C4-2B (cell line): ENCODE results near the gene CASP10.
"Not testable (repeated sequence)": the region's sequence is repeated elsewhere in the genome, so short reads cannot be mapped to it uniquely, and the experiment has no call there.

ENCODE experiments used
- H3K27ac ChIP-seq: fragments of 450-650 bp; 2 replicates; pipeline ENCODE4 v1.5.1; 2017
- CTCF ChIP-seq: fragments of 450-650 bp; conservative IDR thresholded peaks from 2 replicates; pipeline ENCODE4 v1.5.1; 2017; ENCODE audit warnings: mild to moderate bottlenecking
- ZFX ChIP-seq: fragments of 450-650 bp; IDR thresholded peaks from 2 replicates; pipeline ENCODE4 v1.6.1; 2017

CASP10 gene, protein sequence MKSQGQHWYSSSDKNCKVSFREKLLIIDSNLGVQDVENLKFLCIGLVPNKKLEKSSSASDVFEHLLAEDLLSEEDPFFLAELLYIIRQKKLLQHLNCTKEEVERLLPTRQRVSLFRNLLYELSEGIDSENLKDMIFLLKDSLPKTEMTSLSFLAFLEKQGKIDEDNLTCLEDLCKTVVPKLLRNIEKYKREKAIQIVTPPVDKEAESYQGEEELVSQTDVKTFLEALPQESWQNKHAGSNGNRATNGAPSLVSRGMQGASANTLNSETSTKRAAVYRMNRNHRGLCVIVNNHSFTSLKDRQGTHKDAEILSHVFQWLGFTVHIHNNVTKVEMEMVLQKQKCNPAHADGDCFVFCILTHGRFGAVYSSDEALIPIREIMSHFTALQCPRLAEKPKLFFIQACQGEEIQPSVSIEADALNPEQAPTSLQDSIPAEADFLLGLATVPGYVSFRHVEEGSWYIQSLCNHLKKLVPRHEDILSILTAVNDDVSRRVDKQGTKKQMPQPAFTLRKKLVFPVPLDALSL

DNA sequence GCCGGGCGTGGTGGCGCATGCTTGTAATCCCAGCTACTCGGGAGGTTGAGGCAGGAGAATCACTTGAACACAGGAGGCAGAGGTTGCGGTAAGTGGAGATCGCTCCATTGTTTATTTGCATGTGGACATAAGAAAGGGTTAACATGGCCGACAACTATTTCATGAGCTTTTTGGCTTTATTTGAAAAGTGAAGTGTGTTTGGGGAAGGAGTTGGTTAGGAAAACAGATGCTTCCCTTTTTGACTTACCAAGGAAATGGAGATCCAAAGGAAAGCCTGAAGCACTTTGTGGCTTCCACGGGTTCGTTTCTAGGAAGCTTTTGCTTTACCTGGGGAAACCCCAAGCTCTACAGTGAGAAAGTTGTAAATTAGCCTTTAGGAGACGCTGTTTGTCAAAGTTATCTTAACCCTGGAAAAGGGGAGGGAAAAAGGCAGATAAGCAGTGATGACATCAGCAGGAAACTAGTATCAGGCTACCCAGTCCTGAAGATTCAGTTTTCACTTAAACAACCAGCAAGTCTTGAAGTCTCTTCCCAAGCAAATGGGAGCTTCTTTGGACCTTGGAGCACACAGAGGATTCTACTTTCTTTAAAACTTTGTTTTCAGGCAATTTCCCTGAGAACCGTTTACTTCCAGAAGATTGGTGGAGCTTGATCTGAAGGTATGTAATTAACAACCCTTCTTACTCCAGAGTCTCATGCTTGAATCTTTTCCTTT is at the start of gene CASP10:
Gene CASP10, plus strand, starts transcription at position 492 of the 715 bp plus-strand sequence. CDS start 2,637 bp downstream, outside the sequence.
- no peak within 1 kb of the TSS for H3K27ac ChIP-seq
- TF ChIP-seq CTCF = peak; percentile 49
- TF ChIP-seq ZFX = no peak

GRCh38 chr2:201135386-201135785 is 47.6 kb upstream of the CASP10 start:
- no peak overlapping the region for H3K27ac ChIP-seq
- TF ChIP-seq ZFX (no peak), CTCF (no peak)

DNA sequence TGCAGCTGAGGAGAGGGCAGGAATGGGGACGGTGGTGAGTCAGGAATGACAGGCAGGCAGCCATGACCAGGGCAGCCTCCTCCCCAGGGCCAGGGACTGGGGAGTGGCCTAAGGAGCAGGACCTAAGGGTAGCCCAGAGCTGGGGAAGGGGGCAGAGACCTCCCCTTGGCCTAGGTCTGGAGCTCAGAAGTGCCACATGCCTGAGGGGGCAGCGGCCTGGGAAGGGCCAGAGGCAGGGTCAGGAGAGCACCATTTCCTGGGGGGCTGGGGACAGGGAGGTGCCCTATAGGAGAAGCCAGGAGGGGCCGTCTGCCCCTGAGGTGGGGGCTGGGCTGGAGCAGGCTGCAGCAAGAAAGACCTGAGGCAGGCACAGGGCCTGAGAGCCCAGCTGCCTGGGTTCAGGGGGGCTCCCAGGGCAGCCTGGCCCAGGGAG is 46.0 kb upstream of the CASP10 start:
- no peak overlapping the region for H3K27ac ChIP-seq
- no peak for TF ChIP-seq CTCF
- no peak for TF ChIP-seq ZFX

DNA sequence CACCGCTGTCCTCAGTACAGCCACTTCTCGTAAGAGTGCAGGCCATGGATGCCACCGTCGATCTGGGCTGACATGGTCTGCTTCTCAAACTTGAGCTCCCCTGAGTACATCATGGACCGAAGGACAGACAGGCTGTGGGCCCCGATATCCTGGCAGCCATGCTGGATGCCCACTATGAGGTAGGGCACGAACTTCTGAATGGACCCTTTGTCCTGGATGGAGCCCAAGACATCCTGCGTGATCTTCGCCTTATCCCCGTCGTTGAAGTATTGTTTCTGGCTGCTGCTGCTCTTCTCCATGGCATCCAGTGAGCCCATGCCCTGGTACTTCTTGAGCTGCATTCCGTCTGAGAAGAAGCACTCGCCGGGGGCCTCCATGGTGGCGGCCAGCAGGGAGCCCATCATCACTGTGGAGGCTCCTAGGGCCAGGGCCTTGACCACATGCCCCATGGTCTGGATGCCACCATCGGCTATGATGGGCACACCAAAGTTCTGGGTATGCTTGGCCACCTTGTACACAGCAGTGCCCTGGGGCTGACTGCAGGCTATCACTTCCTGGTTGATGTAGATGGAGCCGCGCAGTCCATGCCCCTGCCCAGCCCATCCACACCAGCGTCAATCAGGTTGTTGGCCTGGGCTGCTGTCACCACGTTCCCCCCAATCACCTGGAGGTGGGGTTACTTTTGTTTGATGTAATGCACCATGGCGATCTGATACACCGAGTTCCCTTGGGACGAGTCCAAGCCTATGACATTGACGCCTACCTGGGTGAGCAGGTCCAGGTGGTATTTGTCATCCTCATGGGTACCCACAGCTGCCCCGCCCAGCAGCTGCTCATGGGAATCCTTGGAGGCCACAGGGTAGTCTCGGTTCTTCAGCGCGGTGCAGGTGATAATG is 45.2 kb upstream of the CASP10 start:
- H3K27ac ChIP-seq = no peak overlapping the region
- TF ChIP-seq CTCF = no peak
- TF ChIP-seq ZFX = no peak

- no peak overlapping the region for H3K27ac ChIP-seq
- TF ChIP-seq CTCF = no peak
- no peak for TF ChIP-seq ZFX
These were observed 44.5 kb upstream of the CASP10 start for GRCh38 chr2:201138401-201138970.

DNA sequence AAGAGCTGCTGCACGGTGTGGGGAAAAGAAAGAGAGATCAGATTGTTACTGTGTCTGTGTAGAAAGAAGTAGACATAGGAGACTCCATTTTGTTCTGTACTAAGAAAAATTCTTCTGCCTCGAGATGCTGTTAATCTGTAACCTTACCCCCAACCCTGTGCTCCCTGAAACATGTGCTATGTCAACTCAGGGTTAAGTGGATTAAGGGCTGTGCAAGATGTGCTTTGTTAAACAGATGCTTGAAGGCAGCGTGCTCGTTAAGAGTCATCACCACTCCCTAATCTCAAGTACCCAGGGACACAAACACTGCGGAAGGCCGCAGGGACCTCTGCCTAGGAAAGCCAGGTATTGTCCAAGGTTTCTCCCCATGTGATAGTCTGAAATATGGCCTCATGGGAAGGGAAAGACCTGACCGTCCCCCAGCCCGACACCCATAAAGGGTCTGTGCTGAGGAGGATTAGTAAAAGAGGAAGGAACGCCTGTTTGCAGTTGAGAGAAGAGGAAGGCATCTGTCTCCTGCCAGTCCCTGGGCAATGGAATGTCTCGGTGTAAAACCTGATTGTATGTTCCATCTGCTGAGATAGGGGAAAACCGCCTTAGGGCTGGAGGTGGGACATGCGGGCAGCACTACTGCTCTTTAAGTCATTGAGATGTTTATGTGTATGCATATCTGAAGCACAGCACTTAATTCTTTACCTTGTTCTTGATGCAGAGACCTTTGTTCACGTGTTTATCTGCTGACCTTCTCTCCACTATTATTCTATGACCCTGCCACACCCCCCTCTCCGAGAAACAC is 43.8 kb upstream of the CASP10 start:
- not testable (repeated sequence) for H3K27ac ChIP-seq
